Activated naive CD8-positive, alpha-beta T cell treated with anti-CD3 and anti-CD28 coated beads, Interleukin-2, amount 10 ng/mL, durations not matched to agents 7 days and 5 days (primary cell): ENCODE measurements around the gene TRIM66. TPM values are rescaled to one million over a fixed set of nuclear protein-coding genes. Genes with fewer than 3 reads are reported as not detected.
A peak's percentile ranks its signal among the peaks of the same experiment; 100 is the strongest.

Experiments
- ATAC-seq: fragments of 150-1000 bp; cut with Tn5 transposase; one replicate; pipeline ENCODE4 v1.10.0; 2021; ENCODE audit warnings: low read depth, moderate library complexity
- POLR2A ChIA-PET: fragments of 350-600 bp; sonication (Branson Sonifier 250); formaldehyde crosslinking; loops from one replicate; lab custom pipeline; 2021; ENCODE audit warnings: antibody characterized with exemption; lab: Charles Lee
- DNase-seq: peaks from one replicate; pipeline ENCODE4 v3.0.0; 2021
- H3K27ac Mint-ChIP-seq: one replicate; pipeline ENCODE4 v1.8.0; 2022; ENCODE audit warnings: mild to moderate bottlenecking, mixed read lengths
- H3K27me3 Mint-ChIP-seq: one replicate; pipeline ENCODE4 v1.8.0; 2022; ENCODE audit warnings: mild to moderate bottlenecking, moderate library complexity, mixed read lengths
- H3K36me3 Mint-ChIP-seq: one replicate; pipeline ENCODE4 v1.8.0; 2021; ENCODE audit warnings: mild to moderate bottlenecking, mixed read lengths
- H3K4me1 Mint-ChIP-seq: one replicate; pipeline ENCODE4 v1.8.0; 2021; ENCODE audit warnings: mixed read lengths
- H3K4me3 Mint-ChIP-seq: one replicate; pipeline ENCODE4 v1.8.0; 2022; ENCODE audit warnings: mild to moderate bottlenecking, moderate library complexity, mixed read lengths
- H3K9me3 Mint-ChIP-seq: one replicate; pipeline ENCODE4 v1.8.0; 2021; ENCODE audit warnings: mixed read lengths
- total RNA-seq, 2 experiments: library from RNA; stranded (reverse); gene quantifications; one replicate each; pipeline ENCODE4 v1.2.3, GENCODE V29; 2021

Gene TRIM66
- total RNA-seq, 2 experiments from 2014 or later = 35.3 to 35.8 TPM

DNA sequence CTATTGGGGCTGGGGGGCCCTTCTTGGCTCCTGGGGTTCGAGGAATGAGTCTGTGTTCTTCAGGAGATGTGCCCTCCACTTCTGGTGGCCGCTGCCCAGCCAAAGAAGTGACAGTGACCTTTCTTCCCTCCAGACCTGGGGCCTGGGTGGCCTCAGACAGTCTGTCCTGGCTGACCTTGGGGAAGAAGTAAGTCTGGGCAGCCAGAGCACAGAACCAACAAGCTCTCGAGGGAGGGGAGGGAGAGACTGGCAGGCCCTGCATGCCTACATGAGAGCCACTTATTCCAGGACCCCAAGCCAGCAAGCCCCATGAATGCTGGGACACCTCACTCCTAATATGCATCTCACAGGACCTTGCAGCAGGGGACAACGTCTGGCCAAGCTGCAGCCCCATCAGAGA, 61.3 kb downstream of the TRIM66 start:
- H3K36me3 Mint-ChIP-seq = peaks cover 4% of the 10 kb centered on the region
- ATAC-seq (no peak), DNase-seq (no peak)
- H3K4me1 Mint-ChIP-seq = peaks cover 1% of the 10 kb centered on the region
- POLR2A ChIA-PET = no interaction called here
- H3K9me3 Mint-ChIP-seq = no peaks in the 10 kb centered on the region
- H3K27ac Mint-ChIP-seq = no peak overlapping the region
- no peaks in the 10 kb centered on the region for H3K27me3 Mint-ChIP-seq
- no peak overlapping the region for H3K4me3 Mint-ChIP-seq

DNA sequence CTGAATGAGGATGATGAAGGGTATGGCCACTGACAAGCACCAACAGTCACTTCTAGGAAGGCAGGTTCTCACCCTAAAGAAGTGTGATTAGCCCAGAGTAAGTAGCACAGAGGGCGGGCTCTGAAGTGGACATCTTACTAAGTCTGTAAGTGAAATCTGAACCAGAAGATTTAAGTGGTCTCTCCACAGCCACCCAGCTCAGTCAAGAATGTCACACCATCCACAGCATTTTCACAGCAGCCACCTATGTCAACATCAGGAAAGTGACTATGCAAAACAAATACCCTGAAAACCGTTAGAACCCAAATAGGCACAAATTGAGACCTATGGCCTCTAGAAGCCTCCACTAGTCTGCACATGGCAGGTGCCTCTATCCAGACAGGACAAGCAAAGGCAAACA, 65.4 kb downstream of the TRIM66 start:
- Mint-ChIP-seq H3K27me3 (no peaks in the 10 kb centered on the region), H3K27ac (no peak overlapping the region), H3K9me3 (no peaks in the 10 kb centered on the region), H3K4me1 (peaks cover 5% of the 10 kb centered on the region), H3K4me3 (no peak overlapping the region), H3K36me3 (peaks cover 6% of the 10 kb centered on the region)
- DNase-seq = no peak
- POLR2A ChIA-PET = interaction anchor here (0.6 kb wide), 1 partner anchor 136 kb away, joined by 3 read pairs; no protein-coding TSS in a partner anchor
- no peak for ATAC-seq

- H3K27me3 Mint-ChIP-seq = no peaks in the 10 kb centered on the region
- H3K27ac Mint-ChIP-seq = no peak overlapping the region
- H3K36me3 Mint-ChIP-seq = peaks cover 6% of the 10 kb centered on the region
- peaks cover 9% of the 10 kb centered on the region for H3K4me1 Mint-ChIP-seq
- no peaks in the 10 kb centered on the region for H3K9me3 Mint-ChIP-seq
- POLR2A ChIA-PET = no interaction called here
- H3K4me3 Mint-ChIP-seq = no peak overlapping the region
- DNase-seq = no peak
- no peak for ATAC-seq
These were observed 67.0 kb downstream of the TRIM66 start for GRCh38 chr11:8615291-8616032.

DNA sequence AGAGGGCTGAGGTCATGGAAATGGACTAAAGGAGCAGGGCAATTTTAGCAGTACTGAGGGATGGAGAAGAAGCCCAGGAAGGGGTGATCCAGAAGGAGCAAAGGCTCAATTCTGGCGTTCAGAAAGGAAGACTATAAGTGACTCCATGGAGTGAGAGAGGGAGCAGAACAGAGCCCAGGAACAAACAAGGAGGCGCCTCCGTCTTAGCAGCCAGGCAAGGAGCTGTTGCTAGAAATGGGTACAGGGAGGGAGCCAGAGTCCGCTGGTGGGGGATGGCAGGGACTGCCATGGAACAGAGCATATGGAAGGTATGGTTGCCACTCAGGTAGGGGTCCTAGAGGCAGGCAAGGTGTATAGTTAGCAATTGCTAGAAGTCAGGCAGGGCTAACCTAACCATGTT, 68.0 kb downstream of the TRIM66 start:
- Mint-ChIP-seq H3K27me3 (no peaks in the 10 kb centered on the region), H3K27ac (no peak overlapping the region), H3K36me3 (peaks cover 10% of the 10 kb centered on the region), H3K9me3 (no peaks in the 10 kb centered on the region), H3K4me1 (peaks cover 14% of the 10 kb centered on the region), H3K4me3 (no peak overlapping the region)
- DNase-seq (no peak), ATAC-seq (no peak)
- POLR2A ChIA-PET = no interaction called here

DNA sequence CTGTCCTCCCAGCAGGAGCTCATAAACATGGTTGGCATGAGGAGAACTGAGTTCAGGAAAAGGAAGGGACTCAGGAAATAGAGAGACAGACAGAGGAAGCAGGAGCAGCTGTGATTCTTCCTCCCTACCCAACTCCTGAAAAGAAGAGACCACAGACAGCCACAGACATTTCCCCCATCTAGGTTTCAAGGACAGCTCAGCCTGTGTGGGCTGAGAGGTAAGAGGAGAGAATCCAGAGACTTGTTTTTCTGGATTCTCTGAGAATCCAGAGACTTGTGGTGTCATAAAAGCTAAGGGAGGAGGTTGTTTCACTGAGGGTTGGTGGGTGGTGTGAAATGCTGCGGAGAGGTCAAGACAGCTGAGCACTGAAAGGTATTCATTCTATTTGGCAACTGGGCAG, 69.4 kb downstream of the TRIM66 start:
- H3K27me3 Mint-ChIP-seq = no peaks in the 10 kb centered on the region
- DNase-seq (no peak), ATAC-seq (no peak)
- POLR2A ChIA-PET = no interaction called here
- peaks cover 10% of the 10 kb centered on the region for H3K36me3 Mint-ChIP-seq
- no peak overlapping the region for H3K4me3 Mint-ChIP-seq
- H3K9me3 Mint-ChIP-seq = no peaks in the 10 kb centered on the region
- H3K4me1 Mint-ChIP-seq = peaks cover 14% of the 10 kb centered on the region
- no peak overlapping the region for H3K27ac Mint-ChIP-seq

DNA sequence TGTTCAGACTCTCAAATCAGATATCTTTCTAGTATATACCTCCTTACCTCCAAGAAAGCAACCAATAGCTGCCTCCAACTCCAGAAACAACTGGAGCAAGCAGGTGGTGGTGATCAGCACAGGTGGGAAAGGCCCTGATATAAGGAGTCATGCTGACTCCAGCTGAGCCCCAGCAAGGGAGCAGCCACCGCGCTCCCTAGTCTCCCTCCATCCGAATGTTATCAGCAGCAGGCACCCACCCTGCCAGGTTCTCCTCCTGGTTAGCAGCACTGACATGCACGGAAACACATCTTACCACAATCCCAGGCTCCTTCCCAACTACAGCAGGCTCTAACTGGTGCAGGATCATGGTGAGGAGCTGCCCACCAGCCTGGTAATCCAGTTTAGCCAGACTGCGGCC, 69.9 kb downstream of the TRIM66 start:
- Mint-ChIP-seq H3K27me3 (no peaks in the 10 kb centered on the region), H3K9me3 (no peaks in the 10 kb centered on the region), H3K4me1 (peaks cover 14% of the 10 kb centered on the region), H3K36me3 (peaks cover 10% of the 10 kb centered on the region), H3K27ac (no peak overlapping the region), H3K4me3 (no peak overlapping the region)
- DNase-seq (no peak), ATAC-seq (no peak)
- POLR2A ChIA-PET = interaction anchor here (0.6 kb wide), 1 partner anchor 28 kb away, joined by 3 read pairs; no protein-coding TSS in a partner anchor

GRCh38 chr11:8610532-8611116, 71.8 kb downstream of the TRIM66 start:
- ATAC-seq = peak; percentile 71
- DNase-seq = no peak
- peaks cover 12% of the 10 kb centered on the region for H3K4me1 Mint-ChIP-seq
- peaks cover 9% of the 10 kb centered on the region for H3K36me3 Mint-ChIP-seq
- no peak overlapping the region for H3K4me3 Mint-ChIP-seq
- no peaks in the 10 kb centered on the region for H3K9me3 Mint-ChIP-seq
- H3K27me3 Mint-ChIP-seq = no peaks in the 10 kb centered on the region
- POLR2A ChIA-PET = interaction anchor here (0.6 to 0.7 kb wide), 2 partner anchors 29 to 560 kb away, joined by 3 to 7 read pairs; no protein-coding TSS in a partner anchor
- H3K27ac Mint-ChIP-seq = peak overlapping the region; percentile 33

DNA sequence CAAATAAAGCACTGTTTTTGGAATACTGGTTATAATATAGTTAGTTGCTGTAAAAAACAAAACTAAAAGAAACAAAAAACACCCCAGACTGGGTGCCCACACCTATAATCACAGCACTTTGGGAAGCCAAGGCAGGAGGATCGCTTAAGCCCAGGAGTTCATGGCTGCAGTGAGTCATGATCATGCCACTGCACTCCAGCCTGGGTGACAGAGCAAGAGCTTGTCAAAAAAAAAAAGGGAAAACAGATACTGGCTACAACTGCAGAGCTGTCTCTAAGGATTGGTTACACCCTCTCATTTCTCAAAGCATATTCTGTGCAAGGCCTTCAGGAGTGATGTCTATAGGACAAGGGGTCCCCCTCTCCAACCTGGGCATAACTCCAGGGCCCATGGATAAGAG, 73.8 kb downstream of the TRIM66 start:
- Mint-ChIP-seq H3K4me3 (no peak overlapping the region), H3K4me1 (peaks cover 15% of the 10 kb centered on the region), H3K27me3 (peaks cover 2% of the 10 kb centered on the region), H3K36me3 (peaks cover 6% of the 10 kb centered on the region), H3K27ac (no peak overlapping the region), H3K9me3 (no peaks in the 10 kb centered on the region)
- DNase-seq (no peak), ATAC-seq (no peak)
- POLR2A ChIA-PET = no interaction called here

- ATAC-seq = no peak
- DNase-seq = no peak
- POLR2A ChIA-PET = no interaction called here
- no peak overlapping the region for H3K4me3 Mint-ChIP-seq
- no peak overlapping the region for H3K27ac Mint-ChIP-seq
- no peaks in the 10 kb centered on the region for H3K9me3 Mint-ChIP-seq
- peaks cover 11% of the 10 kb centered on the region for H3K4me1 Mint-ChIP-seq
- H3K27me3 Mint-ChIP-seq = peaks cover 5% of the 10 kb centered on the region
- peaks cover 4% of the 10 kb centered on the region for H3K36me3 Mint-ChIP-seq
These were observed 76.4 kb downstream of the TRIM66 start for GRCh38 chr11:8605971-8606563.

DNA sequence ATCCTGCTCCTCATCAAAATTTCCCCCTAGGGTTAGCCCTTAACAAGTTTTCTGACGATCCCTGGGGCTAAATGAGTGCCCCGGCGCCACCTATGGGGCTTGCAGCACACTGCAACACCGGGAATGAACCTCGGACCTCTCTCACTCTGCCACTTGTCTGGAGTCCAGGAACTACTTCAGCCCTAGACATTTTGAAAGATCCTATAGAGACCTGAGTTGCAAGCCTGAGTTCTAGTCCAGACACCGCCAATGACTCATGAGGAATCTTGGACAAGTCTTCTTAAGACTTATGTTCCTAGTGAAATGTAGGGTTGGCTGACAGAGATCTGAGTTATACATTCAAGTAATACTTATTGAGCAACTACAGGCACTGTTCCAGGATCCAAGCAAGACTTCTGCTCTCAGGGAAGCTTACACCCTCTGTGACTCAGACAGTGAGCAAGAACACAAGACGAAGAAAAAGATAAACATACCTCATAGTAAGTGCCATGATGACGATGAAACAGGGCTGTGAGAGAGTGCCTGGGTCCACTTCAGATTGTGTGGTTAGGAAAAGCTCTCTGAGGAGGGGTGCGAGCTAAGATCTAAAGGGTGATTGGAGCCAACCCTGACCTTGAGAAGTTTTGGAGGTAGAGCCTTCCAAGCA, 78.3 kb downstream of the TRIM66 start:
- Mint-ChIP-seq H3K4me3 (no peak overlapping the region), H3K36me3 (no peaks in the 10 kb centered on the region), H3K27me3 (peaks cover 6% of the 10 kb centered on the region), H3K9me3 (no peaks in the 10 kb centered on the region), H3K4me1 (peaks cover 3% of the 10 kb centered on the region), H3K27ac (no peak overlapping the region)
- ATAC-seq (peak; percentile 74), DNase-seq (peak; percentile 57)
- POLR2A ChIA-PET = no interaction called here

- H3K4me1 Mint-ChIP-seq = peaks cover 3% of the 10 kb centered on the region
- H3K27me3 Mint-ChIP-seq = peaks cover 11% of the 10 kb centered on the region
- DNase-seq (no peak), ATAC-seq (no peak)
- no peaks in the 10 kb centered on the region for H3K9me3 Mint-ChIP-seq
- H3K4me3 Mint-ChIP-seq = no peak overlapping the region
- no peaks in the 10 kb centered on the region for H3K36me3 Mint-ChIP-seq
- H3K27ac Mint-ChIP-seq = no peak overlapping the region
- POLR2A ChIA-PET = no interaction called here
These were observed 78.8 kb downstream of the TRIM66 start for GRCh38 chr11:8603696-8604077.

- POLR2A ChIA-PET = no interaction called here
- H3K4me1 Mint-ChIP-seq = peaks cover 3% of the 10 kb centered on the region
- no peak overlapping the region for H3K27ac Mint-ChIP-seq
- peaks cover 29% of the 10 kb centered on the region for H3K27me3 Mint-ChIP-seq
- H3K9me3 Mint-ChIP-seq = no peaks in the 10 kb centered on the region
- no peaks in the 10 kb centered on the region for H3K36me3 Mint-ChIP-seq
- H3K4me3 Mint-ChIP-seq = no peak overlapping the region
- DNase-seq = no peak
- no peak for ATAC-seq
These were observed 80.9 kb downstream of the TRIM66 start for GRCh38 chr11:8601376-8602133.

GRCh38 chr11:8598506-8598905, 84.0 kb downstream of the TRIM66 start:
- no peak for ATAC-seq
- DNase-seq = no peak
- POLR2A ChIA-PET = no interaction called here
- Mint-ChIP-seq H3K36me3 (no peaks in the 10 kb centered on the region), H3K27me3 (peaks cover 38% of the 10 kb centered on the region), H3K4me3 (no peak overlapping the region), H3K9me3 (no peaks in the 10 kb centered on the region), H3K27ac (no peak overlapping the region), H3K4me1 (peaks cover 5% of the 10 kb centered on the region)
